Effector CD4-positive, alpha-beta T cell (primary cell): ENCODE results near the gene MGAT4D. TPM values are rescaled to one million over a fixed set of nuclear protein-coding genes. Genes with fewer than 3 reads are reported as not detected.
"Not testable (repeated sequence)": the region's sequence is repeated elsewhere in the genome, so short reads cannot be mapped to it uniquely, and the experiment has no call there.

Experiments
- DNase-seq: peaks from one replicate; pipeline ENCODE4 v3.0.0-alpha.2; 2020
- total RNA-seq: gene quantifications from one replicate; lab custom pipeline; 2026; lab: John Stamatoyannopoulos, UW

Gene MGAT4D
- total RNA-seq, result not detected

GRCh38 chr4:140497747-140498636 lies at the start of gene MGAT4D:
MGAT4D (minus strand) TSS chr4:140498293; CDS start chr4:140498222, 71 bp downstream.
- no peak for DNase-seq

GRCh38 chr4:140533951-140534480 lies 35.9 kb upstream of the MGAT4D start:
- no peak for DNase-seq

GRCh38 chr4:140529434-140529833 lies 31.3 kb upstream of the MGAT4D start:
- DNase-seq, result no peak

GRCh38 chr4:140523857-140524742 lies 26.0 kb upstream of the MGAT4D start, which contains the start of gene ELMOD2:
ELMOD2 (plus strand) TSS chr4:140524168; CDS start chr4:140525429, 1,261 bp downstream.
- DNase-seq, result peak; percentile 95

- no peak for DNase-seq
Measured at GRCh38 chr4:140523370-140523856, 25.3 kb upstream of the MGAT4D start.

GRCh38 chr4:140515423-140515822 lies 17.3 kb upstream of the MGAT4D start:
- no peak for DNase-seq

GRCh38 chr4:140513765-140514164 lies 15.7 kb upstream of the MGAT4D start:
- DNase-seq, result not testable (repeated sequence)

- DNase-seq, result no peak
Measured at GRCh38 chr4:140504261-140504660, 6.2 kb upstream of the MGAT4D start.

- no peak for DNase-seq
Measured at GRCh38 chr4:140499391-140499790, 1.3 kb upstream of the MGAT4D start.

- DNase-seq, result no peak
Measured at GRCh38 chr4:140497405-140497746, 717 bp downstream of the MGAT4D start.

GRCh38 chr4:140485939-140486338 lies 12.2 kb downstream of the MGAT4D start:
- no peak for DNase-seq

GRCh38 chr4:140483445-140483844 lies 14.6 kb downstream of the MGAT4D start:
- DNase-seq, result no peak

GRCh38 chr4:140472156-140472555 lies 25.9 kb downstream of the MGAT4D start:
- DNase-seq, result no peak

- DNase-seq, result no peak
Measured at GRCh38 chr4:140469791-140470733, 28.0 kb downstream of the MGAT4D start.

- DNase-seq, result no peak
Measured at GRCh38 chr4:140466146-140466545, 31.9 kb downstream of the MGAT4D start.

GRCh38 chr4:140463614-140464013 lies 34.5 kb downstream of the MGAT4D start:
- DNase-seq, result no peak

GRCh38 chr4:140463182-140463581 lies 34.9 kb downstream of the MGAT4D start:
- DNase-seq, result no peak

GRCh38 chr4:140450352-140450751 lies 47.7 kb downstream of the MGAT4D start:
- no peak for DNase-seq

GRCh38 chr4:140448830-140449229 lies 49.3 kb downstream of the MGAT4D start:
- no peak for DNase-seq

- no peak for DNase-seq
Measured at GRCh38 chr4:140448162-140448561, 49.9 kb downstream of the MGAT4D start.

- not testable (repeated sequence) for DNase-seq
Measured at GRCh38 chr4:140444347-140444746, 53.7 kb downstream of the MGAT4D start.

GRCh38 chr4:140439644-140440142 lies 58.4 kb downstream of the MGAT4D start:
- no peak for DNase-seq
